MM.1S (cell line): ENCODE data around the gene PDE10A.

Source experiments
- DNase-seq: peaks from one replicate; pipeline ENCODE4 v3.0.0-alpha.2; 2015
- H2AFZ ChIP-seq: fragments of 300-600 bp; sonication (generic); 2 replicates; pipeline ENCODE4 v1.6.0; 2016; ENCODE audit warnings: antibody characterized with exemption, low read length
- H3F3A ChIP-seq: fragments of 300-600 bp; sonication (generic); 2 replicates; pipeline ENCODE4 v1.6.1; 2016; ENCODE audit warnings: mild to moderate bottlenecking, antibody characterized with exemption, low read length, moderate library complexity, mixed read lengths; ENCODE audit not compliant: insufficient read depth
- H3K27ac ChIP-seq: fragments of 300-600 bp; sonication (generic); 2 replicates; pipeline ENCODE4 v1.5.1; 2016; ENCODE audit warnings: mild to moderate bottlenecking, low read length
- H3K27me3 ChIP-seq: fragments of 300-600 bp; sonication (generic); replicated peaks from 2 replicates; pipeline ENCODE4 v1.6.0; 2016; ENCODE audit warnings: low read length; ENCODE audit not compliant: insufficient read depth
- H3K36me3 ChIP-seq: fragments of 300-600 bp; sonication (generic); replicated peaks from 2 replicates; pipeline ENCODE4 v1.6.1; 2016; ENCODE audit warnings: mild to moderate bottlenecking, low read length, mixed read lengths; ENCODE audit not compliant: insufficient read depth
- H3K4me1 ChIP-seq: fragments of 300-600 bp; sonication (generic); 2 replicates; pipeline ENCODE4 v1.6.1; 2016; ENCODE audit warnings: low read length, mixed read lengths
- H3K4me2 ChIP-seq: fragments of 300-600 bp; sonication (generic); 2 replicates; pipeline ENCODE4 v1.6.0; 2016; ENCODE audit warnings: low read depth, low read length
- H3K4me3 ChIP-seq: fragments of 300-600 bp; sonication (generic); 2 replicates; pipeline ENCODE4 v1.5.1; 2016; ENCODE audit warnings: low read length, mixed read lengths
- H3K79me2 ChIP-seq: fragments of 300-600 bp; sonication (generic); 2 replicates; pipeline ENCODE4 v1.6.1; 2016; ENCODE audit warnings: mixed run types, low read length, mixed read lengths
- H3K9ac ChIP-seq: fragments of 300-600 bp; sonication (generic); 2 replicates; pipeline ENCODE4 v1.6.1; 2016; ENCODE audit warnings: low read length, mixed read lengths
- H3K9me2 ChIP-seq: fragments of 300-600 bp; sonication (generic); replicated peaks from 2 replicates; pipeline ENCODE4 v1.6.1; 2016; ENCODE audit warnings: mild to moderate bottlenecking, low read length, mixed read lengths; ENCODE audit not compliant: insufficient read depth
- H3K9me3 ChIP-seq: fragments of 300-600 bp; sonication (generic); replicated peaks from 2 replicates; pipeline ENCODE4 v1.6.1; 2016; ENCODE audit warnings: mild to moderate bottlenecking, low read length, mixed read lengths; ENCODE audit not compliant: insufficient read depth
- H4K20me1 ChIP-seq: fragments of 300-600 bp; sonication (generic); 2 replicates; pipeline ENCODE4 v1.6.1; 2016; ENCODE audit warnings: mild to moderate bottlenecking, low read length, moderate library complexity, mixed read lengths; ENCODE audit not compliant: insufficient read depth
- EZH2 ChIP-seq: fragments of 300-600 bp; sonication (generic); optimal IDR thresholded peaks from 2 replicates; pipeline ENCODE3; 2017; ENCODE audit warnings: low read depth, mild to moderate bottlenecking, antibody characterized with exemption, low read length, mixed read lengths
- EZH2phosphoT487 ChIP-seq: fragments of 300-600 bp; sonication (generic); IDR thresholded peaks from 2 replicates; pipeline ENCODE4 v1.6.1; 2018; ENCODE audit warnings: antibody characterized with exemption, low read length
- TF ChIP-seq, protein P1 (sequence below): fragments of 300-600 bp; sonication (generic); IDR thresholded peaks from 2 replicates; pipeline ENCODE4 v1.5.1; 2016; ENCODE audit warnings: antibody characterized with exemption, low read length, mixed read lengths

PDE10A gene

DNA sequence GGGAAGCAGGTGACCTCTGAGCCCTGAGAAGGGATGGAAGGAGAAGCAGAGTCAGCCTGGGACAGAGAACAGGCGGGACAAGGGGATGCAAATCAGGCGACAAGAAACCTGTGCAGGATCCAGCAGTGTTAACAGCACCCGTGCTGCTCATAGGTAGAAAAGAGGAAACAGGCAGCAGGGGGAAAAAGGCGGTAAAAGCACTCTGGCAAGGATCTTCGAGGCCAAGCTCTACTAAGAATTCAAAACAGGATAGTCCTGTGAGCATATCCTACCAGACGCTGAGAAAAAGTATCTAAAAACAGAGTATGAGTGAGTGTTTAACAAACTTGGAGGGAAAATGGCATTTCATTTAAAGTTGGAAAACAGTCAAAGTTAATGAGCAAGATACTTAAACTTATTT lies 370.4 kb downstream of the PDE10A start:
- no peak overlapping the region for H2AFZ ChIP-seq

More for the DNA sequence above, 370.4 kb downstream of the PDE10A start:
- Histone ChIP-seq H3K79me2 (no peaks in the 10 kb centered on the region), H3K36me3 (no peaks in the 10 kb centered on the region), H3K4me2 (no peak overlapping the region), H3F3A (no peaks in the 10 kb centered on the region), H3K9me2 (no peaks in the 10 kb centered on the region), H3K27me3 (no peaks in the 10 kb centered on the region), H3K9ac (no peak overlapping the region), H3K4me3 (no peak overlapping the region), H3K27ac (no peak overlapping the region), H4K20me1 (no peaks in the 10 kb centered on the region), H3K4me1 (no peaks in the 10 kb centered on the region), H3K9me3 (no peaks in the 10 kb centered on the region)
- no peak for DNase-seq
- TF ChIP-seq EZH2 (no peak), EZH2phosphoT487 (no peak)
- TF ChIP-seq, protein P1, sequence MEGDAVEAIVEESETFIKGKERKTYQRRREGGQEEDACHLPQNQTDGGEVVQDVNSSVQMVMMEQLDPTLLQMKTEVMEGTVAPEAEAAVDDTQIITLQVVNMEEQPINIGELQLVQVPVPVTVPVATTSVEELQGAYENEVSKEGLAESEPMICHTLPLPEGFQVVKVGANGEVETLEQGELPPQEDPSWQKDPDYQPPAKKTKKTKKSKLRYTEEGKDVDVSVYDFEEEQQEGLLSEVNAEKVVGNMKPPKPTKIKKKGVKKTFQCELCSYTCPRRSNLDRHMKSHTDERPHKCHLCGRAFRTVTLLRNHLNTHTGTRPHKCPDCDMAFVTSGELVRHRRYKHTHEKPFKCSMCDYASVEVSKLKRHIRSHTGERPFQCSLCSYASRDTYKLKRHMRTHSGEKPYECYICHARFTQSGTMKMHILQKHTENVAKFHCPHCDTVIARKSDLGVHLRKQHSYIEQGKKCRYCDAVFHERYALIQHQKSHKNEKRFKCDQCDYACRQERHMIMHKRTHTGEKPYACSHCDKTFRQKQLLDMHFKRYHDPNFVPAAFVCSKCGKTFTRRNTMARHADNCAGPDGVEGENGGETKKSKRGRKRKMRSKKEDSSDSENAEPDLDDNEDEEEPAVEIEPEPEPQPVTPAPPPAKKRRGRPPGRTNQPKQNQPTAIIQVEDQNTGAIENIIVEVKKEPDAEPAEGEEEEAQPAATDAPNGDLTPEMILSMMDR = no peak
